K562 (cell line): Measurements from ENCODE around the gene SRGAP3. TPM values are rescaled to one million over a fixed set of nuclear protein-coding genes. Genes with fewer than 3 reads are reported as not detected.

ENCODE experiments used
- ATAC-seq: fragments of 200-7000 bp; cut with Tn5 transposase; 3 replicates; pipeline ENCODE4 v1.9.1; 2020; ENCODE audit warnings: moderate library complexity
- BruUV-seq: library from RNA; stranded (reverse); fragments of 400-500 nt; replicated peaks from 2 replicates; lab custom pipeline; 2021; lab: Mats Ljungman, UMichigan
- CTCF ChIA-PET: fragments of 300-600 bp; formaldehyde crosslinking; extraction: SDS; loops from one replicate; lab custom pipeline; 2021; ENCODE audit warnings: low intra/inter-chr PET ratio; lab: Yijun Ruan, JAX
- POLR2A ChIA-PET: fragments of 300-600, 350-650 bp; sonication (Branson Sonifier 250); formaldehyde crosslinking; extraction: SDS; loops from one replicate; lab custom pipeline; 2021; ENCODE audit warnings: antibody characterized with exemption, inconsistent platforms; lab: Yijun Ruan, JAX
- DNase-seq, 4 experiments: peaks; one replicate each; pipeline versions ENCODE4 v3.0.0 to v3.0.0-alpha.2; 2011 to 2018; ENCODE audit warnings: low spot score in 3 of 4, mixed read lengths in 3 of 4; ENCODE audit errors: extremely low read depth in 1 of 4
- FAIRE-seq: peaks from 2 replicates; lab custom pipeline; 2011; peaks lifted over from hg19 to GRCh38; lab: Jason Lieb, UNC
- H2AFZ ChIP-seq: 2 replicates; pipeline ENCODE4 v1.6.0; 2011; ENCODE audit warnings: low read depth, low read length, control low read depth, inconsistent platforms
- H3K27ac ChIP-seq: fragments of 200-600 bp; 3 replicates; pipeline ENCODE4 v1.8.0; 2011; ENCODE audit warnings: low read depth, mild to moderate bottlenecking, control low read depth, inconsistent platforms, low read length, moderate library complexity, mixed read lengths; ENCODE audit errors: extremely low read depth
- H3K27me3 ChIP-seq, 2 experiments: fragments of 300-600 bp in 1 of 2; 2 replicates in 1 of 2; 3 replicates in 1 of 2; pipeline versions ENCODE4 v1.6.0 to v1.8.0; 2011; ENCODE audit warnings: inconsistent platforms in 2 of 2, low read length in 2 of 2, mild to moderate bottlenecking in 1 of 2, mixed read lengths in 1 of 2, moderate library complexity in 1 of 2; ENCODE audit not compliant: control insufficient read depth in 2 of 2, insufficient read depth in 2 of 2
- H3K36me3 ChIP-seq: fragments of 300-600 bp; 3 replicates; pipeline ENCODE4 v1.8.0; 2011; ENCODE audit warnings: mild to moderate bottlenecking, low read length, inconsistent platforms; ENCODE audit not compliant: control insufficient read depth, insufficient read depth
- H3K4me1 ChIP-seq, 2 experiments: fragments of 200-600 bp in 1 of 2; replicated peaks in 1 of 2; 2 replicates in 1 of 2; 3 replicates in 1 of 2; pipeline versions ENCODE4 v1.5.1 to v1.8.0; 2011; ENCODE audit warnings: inconsistent platforms in 2 of 2, low read length in 2 of 2, mild to moderate bottlenecking in 1 of 2, mixed read lengths in 1 of 2, moderate library complexity in 1 of 2; ENCODE audit not compliant: control insufficient read depth in 2 of 2, insufficient read depth in 2 of 2
- H3K4me2 ChIP-seq: 2 replicates; pipeline ENCODE4 v1.6.1; 2011; ENCODE audit warnings: low read length, control low read depth, inconsistent platforms, mixed read lengths; ENCODE audit not compliant: insufficient read depth
- H3K4me3 ChIP-seq: fragments of 200-600 bp; sonication (generic), shearing (Covaris generic); 2 replicates; pipeline ENCODE4 v1.5.1; 2016; ENCODE audit warnings: control low read depth, inconsistent platforms
- H3K79me2 ChIP-seq: fragments of 200-600 bp; 3 replicates; pipeline ENCODE4 v1.8.0; 2011; ENCODE audit warnings: low read length, inconsistent platforms; ENCODE audit not compliant: control insufficient read depth, insufficient read depth
- H3K9ac ChIP-seq, 2 experiments: 2 replicates each; pipeline versions ENCODE4 v1.6.0 to v1.6.1; 2011; ENCODE audit warnings: low read depth in 2 of 2, low read length in 2 of 2, control low read depth in 1 of 2, inconsistent platforms in 1 of 2, mild to moderate bottlenecking in 1 of 2, mixed read lengths in 1 of 2; ENCODE audit not compliant: insufficient read depth in 1 of 2
- H3K9me1 ChIP-seq: one replicate; pipeline ENCODE4 v1.6.0; 2011; ENCODE audit warnings: inconsistent platforms, mild to moderate bottlenecking, low read length, moderate library complexity; ENCODE audit not compliant: control insufficient read depth, insufficient read depth
- H3K9me3 ChIP-seq: replicated peaks from 2 replicates; pipeline ENCODE4 v1.5.1; 2011; ENCODE audit warnings: low read depth, low read length, inconsistent platforms; ENCODE audit not compliant: control insufficient read depth, insufficient read depth
- H4K20me1 ChIP-seq: replicated peaks from 2 replicates; pipeline ENCODE4 v1.6.1; 2011; ENCODE audit warnings: low read length, inconsistent platforms, mixed read lengths; ENCODE audit not compliant: control insufficient read depth, insufficient read depth
- KDM5B ChIP-seq: fragments of 200-600 bp; sonication (generic); IDR thresholded peaks from 2 replicates; pipeline ENCODE4 v1.6.1; 2012; ENCODE audit warnings: low read depth, mild to moderate bottlenecking, moderate library complexity, low read length, control low read depth, inconsistent platforms; ENCODE audit not compliant: insufficient replicate concordance
- NUFIP1 ChIP-seq: fragments of 450-650 bp; IDR thresholded peaks from 2 replicates; pipeline ENCODE4 v1.6.1; 2018; ENCODE audit not compliant: partially characterized antibody
- SFPQ ChIP-seq: fragments of 200-400 bp; formaldehyde crosslinking; IDR thresholded peaks from 2 replicates; pipeline ENCODE4 v1.6.1; 2017; ENCODE audit warnings: mild to moderate bottlenecking, low read depth, low read length, moderate library complexity
- ZC3H11A ChIP-seq: IDR thresholded peaks from 2 replicates; pipeline ENCODE4 v1.6.1; 2012; ENCODE audit warnings: low read depth, low read length, improper control_type of control experiment
- WGBS: fragments of 100-300 bp; shearing (Covaris generic); methylation state at CpG from one replicate; pipeline ENCODE4 v1.1.6; 2016; ENCODE audit warnings: low coverage, mixed read lengths; ENCODE audit not compliant: insufficient coverage; ENCODE audit errors: missing lambda C conversion rate; 5-methylcytosine and 5-hydroxymethylcytosine counted together
- in situ Hi-C: fragments of 300-500 bp; cut with MboI; formaldehyde crosslinking; loops from 4 replicates; pipeline ENCODE4 v1.15.0; 2018; ENCODE audit warnings: inconsistent platforms, mixed read lengths
- intact Hi-C: fragments of 100-400 bp; cut with micrococcal nuclease; formaldehyde crosslinking; loops from 2 replicates; pipeline ENCODE4 v1.14.2; 2022
- polyA plus RNA-seq, 8 experiments: library from polyadenylated mRNA; depleted of rRNA in 4 of 8; stranded (reverse) in 5 of 8; unstranded in 3 of 8; fragments of >200 nt; fragmentation: Nextera tagmentation in 2 of 8; fragmentation: Illumina TruSeq in 1 of 8; extraction: Ambion mirVana in 2 of 8; extraction: Trizol in 1 of 8; gene quantifications; 2 replicates each; pipeline versions ENCODE4 v1.2.1 to v1.2.3, GENCODE V29; 2011 to 2014; ENCODE audit warnings: inconsistent platforms in 1 of 8, missing spikeins in 1 of 8
- total RNA-seq, 7 experiments: library from RNA; depleted of rRNA in 6 of 7; stranded (reverse); fragments of >200 nt in 6 of 7; fragmentation: Illumina TruSeq in 2 of 7; extraction: Trizol in 2 of 7; gene quantifications; 2 replicates each; pipeline versions ENCODE4 v1.2.1 to v1.2.3, GENCODE V29; 2011 to 2021; ENCODE audit warnings: low replicate concordance in 1 of 7

SRGAP3 gene
- total and polyA plus RNA-seq, 9 of the 15 experiments (the other 6 are each of a cell fraction or from before 2014, with no cell fraction given), result 0.11 to 0.85 (median 0.35) TPM; not detected in 2

DNA sequence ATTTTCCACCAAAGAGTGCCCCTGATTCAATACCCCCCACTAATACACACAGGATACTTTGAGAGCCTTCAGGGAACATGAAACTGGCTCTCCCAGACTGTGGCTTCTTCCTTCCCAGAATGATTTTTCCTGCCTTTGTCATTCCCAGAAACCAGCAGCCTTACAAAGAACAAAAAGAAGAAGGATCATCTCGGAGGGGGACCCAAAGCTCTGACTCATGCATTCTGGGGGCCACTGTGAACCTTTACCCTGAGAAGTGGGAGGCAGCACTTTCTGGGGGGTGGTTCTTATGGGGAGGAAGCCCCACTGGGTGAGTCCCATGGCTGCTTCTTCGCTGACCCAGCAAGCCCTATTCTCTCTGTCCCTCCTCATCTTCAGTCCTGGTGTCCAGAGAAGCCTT is 241.5 kb downstream of the SRGAP3 start:
- peaks cover 3 to 15% of the 10 kb centered on the region in 2 experiments; a peak in 4 of 5 replicates for H3K27me3 ChIP-seq
- in situ Hi-C loops (no loop called here), intact Hi-C loops (no loop called here)
- ATAC-seq, result no peak
- H3K79me2 ChIP-seq, result no peaks in the 10 kb centered on the region
- no peak overlapping the region for H3K4me3 ChIP-seq
- H3K36me3 ChIP-seq, result no peaks in the 10 kb centered on the region
- no peaks in the 10 kb centered on the region for H3K9me3 ChIP-seq
- H4K20me1 ChIP-seq, result no peaks in the 10 kb centered on the region
- BruUV-seq, result no TSS peak
- ChIA-PET POLR2A (interaction anchor here (0.7 kb wide), 1 partner anchor 13 kb away, joined by 3 read pairs; no protein-coding TSS in a partner anchor), CTCF (no interaction called here)
- no peaks in the 10 kb centered on the region for H3K9me1 ChIP-seq
- FAIRE-seq, result no peak
- no peak for DNase-seq
- 0% methylated on average over 2 of the region's 2 CpGs for WGBS
- no peaks in the 10 kb centered on the region for H3K4me1 ChIP-seq
- H3K4me2 ChIP-seq, result no peak overlapping the region
- H3K9ac ChIP-seq, result no peak overlapping the region
- TF ChIP-seq KDM5B, result no peak
- TF ChIP-seq SFPQ, result no peak
- no peak for TF ChIP-seq ZC3H11A
- TF ChIP-seq NUFIP1, result no peak
- no peak overlapping the region for H2AFZ ChIP-seq
- H3K27ac ChIP-seq, result no peak overlapping the region
